HEK293 (cell line): Measurements from ENCODE around the gene IFNGR1.

Experiments used
- ATF2 ChIP-seq: fragments of 450-650 bp; formaldehyde crosslinking; IDR thresholded peaks from 2 replicates; pipeline ENCODE4 v1.5.1; 2016; ENCODE audit warnings: missing biosample characterization, missing genetic modification characterization, low read depth
- CTCF ChIP-seq: fragments of 450-650 bp; formaldehyde crosslinking; IDR thresholded peaks from 2 replicates; pipeline ENCODE4 v1.5.1; 2016; ENCODE audit warnings: missing biosample characterization, missing genetic modification characterization
- SP2 ChIP-seq: fragments of 450-650 bp; formaldehyde crosslinking; IDR thresholded peaks from 2 replicates; pipeline ENCODE4 v1.5.1; 2016; ENCODE audit warnings: missing biosample characterization, missing genetic modification characterization
- ZFP41 ChIP-seq: fragments of 450-650 bp; formaldehyde crosslinking; IDR thresholded peaks from 2 replicates; pipeline ENCODE4 v1.5.1; 2016; ENCODE audit warnings: missing biosample characterization, missing genetic modification characterization, borderline replicate concordance
- ZNF416 ChIP-seq: fragments of 450-650 bp; formaldehyde crosslinking; IDR thresholded peaks from 2 replicates; pipeline ENCODE4 v1.5.1; 2016; ENCODE audit warnings: missing biosample characterization, missing genetic modification characterization
- ZNF791 ChIP-seq: fragments of 450-650 bp; formaldehyde crosslinking; IDR thresholded peaks from 2 replicates; pipeline ENCODE4 v1.5.1; 2016; ENCODE audit warnings: missing biosample characterization, missing genetic modification characterization

GRCh38 chr6:137208279-137208678 is 10.9 kb downstream of the IFNGR1 start:
- TF ChIP-seq ZFP41 = no peak
- TF ChIP-seq ATF2 = no peak
- TF ChIP-seq ZNF416 (tag by site-specific recombination) = no peak
- TF ChIP-seq CTCF (tag by site-specific recombination) = no peak
- TF ChIP-seq ZNF791 = no peak
- TF ChIP-seq SP2 = no peak
